GM18861 (cell line): Measurements from ENCODE around the gene RNF214.

ENCODE experiments used
- ATAC-seq: cut with Tn5 transposase; IDR thresholded peaks from one replicate; pipeline ENCODE4 v1.9.1; 2021; ENCODE audit not compliant: unreplicated experiment

Gene RNF214

DNA sequence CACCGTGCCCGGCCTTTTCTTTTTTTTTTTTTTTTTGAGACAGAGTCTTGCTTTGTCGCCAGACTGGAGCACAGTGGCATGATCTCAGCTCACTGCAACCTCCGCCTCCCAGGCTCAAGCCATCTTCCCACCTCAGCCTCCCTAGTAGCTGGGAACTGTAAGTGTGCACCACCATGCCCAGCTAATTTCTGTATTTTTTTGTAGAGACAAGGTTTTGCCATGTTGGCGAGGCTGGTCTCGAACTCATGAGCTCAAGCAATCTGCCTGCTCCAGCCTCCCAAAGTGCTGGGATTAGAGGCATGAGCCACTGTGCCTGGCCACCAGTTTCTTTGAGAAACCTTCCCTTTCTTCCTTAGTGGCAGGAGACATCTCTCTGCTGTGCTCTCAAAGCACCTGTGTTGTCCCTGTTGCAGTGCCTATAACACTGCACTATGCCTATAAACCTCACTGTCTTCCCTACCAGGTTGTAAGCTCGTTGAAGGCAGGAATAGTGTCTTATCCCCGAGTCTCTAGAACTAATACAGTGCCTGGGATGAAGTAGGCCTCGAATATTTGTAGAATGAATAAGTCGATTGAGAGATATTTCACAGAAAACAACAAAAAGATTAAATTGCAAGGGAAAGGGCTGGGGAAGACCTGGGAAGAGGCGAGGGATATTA lies 19.6 kb upstream of the RNF214 start:
- no peak for ATAC-seq

DNA sequence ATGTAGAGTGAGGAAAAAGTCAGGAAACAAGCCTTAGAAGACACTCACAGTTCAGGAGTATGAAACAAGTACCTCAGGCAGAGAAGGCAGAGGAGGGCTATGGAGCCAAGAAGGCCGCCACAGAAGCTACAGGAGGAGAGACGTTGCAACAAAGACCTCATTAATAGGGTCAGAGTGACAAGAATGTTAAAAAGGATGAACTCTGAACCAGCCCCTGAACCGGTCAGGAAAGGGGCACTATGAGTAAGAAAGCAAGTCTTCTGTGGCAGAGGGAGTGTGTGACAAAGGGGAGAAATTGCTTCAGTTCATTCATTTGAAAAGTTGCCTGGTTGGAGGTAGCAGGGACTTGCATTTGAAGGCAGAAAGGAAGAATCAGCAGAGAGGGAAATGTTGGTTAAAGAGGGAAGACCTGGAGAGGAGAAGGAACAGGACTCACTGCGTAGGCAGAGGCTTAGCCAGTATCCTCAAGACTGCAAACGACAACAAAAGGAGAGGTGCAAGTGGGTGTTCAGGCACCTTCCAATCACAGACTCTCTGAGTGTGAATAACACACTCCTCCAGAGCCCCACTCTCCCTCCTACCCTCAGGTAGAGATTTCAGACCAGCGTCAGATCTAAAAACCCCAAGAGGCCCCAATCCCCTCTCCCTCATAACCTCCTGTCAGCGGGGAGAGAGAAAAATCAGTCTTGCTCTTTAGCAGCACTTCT lies 17.9 kb upstream of the RNF214 start:
- no peak for ATAC-seq

DNA sequence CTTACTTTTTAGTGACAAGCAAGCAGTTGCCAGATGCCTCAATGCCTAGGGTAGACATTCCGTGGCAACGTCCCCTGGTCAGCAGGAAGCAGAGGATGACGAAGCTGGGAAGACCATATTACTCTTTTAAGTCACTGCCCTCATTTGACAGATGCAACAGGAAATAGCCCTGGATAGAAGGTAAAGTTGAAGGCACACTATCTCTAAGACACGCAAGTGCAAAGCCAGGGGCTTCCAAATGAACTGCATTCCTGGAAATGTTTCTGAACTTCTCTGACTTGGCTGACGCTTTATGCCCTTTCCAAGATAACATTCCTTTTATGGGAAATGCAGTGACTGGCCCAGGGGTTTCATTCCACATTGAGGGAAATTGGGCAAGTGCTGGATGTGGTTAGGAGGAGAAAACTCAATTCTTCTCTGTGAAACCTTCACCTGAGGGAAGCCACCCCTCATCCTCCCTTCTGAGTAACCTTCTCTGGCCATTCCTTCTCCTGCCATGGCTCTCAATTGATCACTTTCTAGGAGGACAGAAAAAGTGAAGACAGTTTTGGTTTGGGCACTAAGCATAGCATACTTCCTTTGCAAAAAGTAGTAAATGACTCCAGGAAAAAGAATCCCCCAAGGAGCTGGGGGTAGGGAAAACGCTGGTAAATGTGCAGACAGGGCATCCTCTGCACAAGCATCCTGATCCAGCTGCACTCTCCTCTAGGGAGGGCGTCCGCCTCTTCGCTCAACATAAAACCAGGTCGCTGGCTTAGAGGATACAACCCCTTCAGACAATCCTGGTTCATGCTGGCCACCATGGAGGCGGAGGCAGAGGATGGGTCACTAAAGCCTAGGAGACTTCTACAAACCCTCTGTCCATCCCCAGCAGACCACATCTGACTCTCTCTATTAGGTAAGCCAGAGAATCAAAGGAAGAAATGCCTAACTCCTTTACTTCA lies 15.1 kb upstream of the RNF214 start:
- no peak for ATAC-seq

DNA sequence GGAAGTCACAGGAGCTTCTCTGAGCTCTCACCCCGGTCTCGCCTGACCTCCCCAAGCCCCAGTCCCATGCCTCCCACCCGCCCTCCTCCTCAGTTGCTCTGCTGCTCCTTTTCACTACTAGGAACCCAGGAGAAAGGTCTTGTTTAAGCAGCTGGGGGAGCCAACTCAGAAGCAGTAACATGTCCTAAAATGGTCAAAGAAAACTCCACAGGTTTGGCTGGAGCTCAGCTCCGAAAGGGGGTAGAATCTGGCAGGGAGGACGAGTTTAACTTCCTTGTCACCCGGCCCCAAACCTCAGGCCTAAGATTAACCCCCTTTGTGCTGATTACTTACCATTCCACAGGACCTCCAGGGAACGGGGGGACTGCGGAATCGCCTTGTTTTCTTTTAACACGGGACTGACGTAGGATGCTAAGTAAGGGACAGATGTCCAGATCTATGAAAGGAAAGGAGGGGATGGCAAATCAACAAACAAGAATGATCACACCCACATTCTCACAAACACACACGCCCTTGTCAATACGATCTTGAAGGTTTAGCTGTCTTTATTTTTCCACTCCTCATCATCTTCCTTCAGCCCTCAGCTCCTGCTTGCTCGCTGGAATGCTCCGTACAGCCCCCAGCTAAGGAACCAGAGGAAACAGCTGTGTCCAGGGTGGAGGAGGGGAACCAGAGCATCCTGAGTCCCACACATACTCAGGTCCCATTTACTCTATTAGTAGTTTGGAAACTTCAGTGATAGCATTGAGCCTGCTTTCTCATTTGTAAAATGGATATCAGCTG lies 14.1 kb upstream of the RNF214 start:
- ATAC-seq: no peak

DNA sequence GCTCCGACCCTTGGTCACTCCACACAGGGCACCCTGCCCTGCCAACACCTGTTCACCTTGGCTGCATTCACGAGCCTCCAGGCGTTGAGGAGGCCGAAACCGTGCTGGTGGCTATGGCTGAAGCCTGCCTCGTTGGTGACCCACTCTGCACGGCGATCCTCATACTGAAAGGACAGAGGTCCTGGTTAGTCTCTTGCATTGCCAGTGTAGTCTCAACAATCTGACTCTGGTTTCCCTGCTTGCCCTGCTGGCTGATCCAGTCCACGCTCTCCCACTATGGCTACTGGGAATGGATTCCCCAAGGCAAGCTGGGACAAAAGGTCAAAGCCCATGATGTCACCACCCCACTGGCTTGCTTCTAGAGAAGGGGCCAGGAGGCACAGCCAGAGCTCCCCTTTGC lies 13.5 kb upstream of the RNF214 start:
- ATAC-seq: no peak

DNA sequence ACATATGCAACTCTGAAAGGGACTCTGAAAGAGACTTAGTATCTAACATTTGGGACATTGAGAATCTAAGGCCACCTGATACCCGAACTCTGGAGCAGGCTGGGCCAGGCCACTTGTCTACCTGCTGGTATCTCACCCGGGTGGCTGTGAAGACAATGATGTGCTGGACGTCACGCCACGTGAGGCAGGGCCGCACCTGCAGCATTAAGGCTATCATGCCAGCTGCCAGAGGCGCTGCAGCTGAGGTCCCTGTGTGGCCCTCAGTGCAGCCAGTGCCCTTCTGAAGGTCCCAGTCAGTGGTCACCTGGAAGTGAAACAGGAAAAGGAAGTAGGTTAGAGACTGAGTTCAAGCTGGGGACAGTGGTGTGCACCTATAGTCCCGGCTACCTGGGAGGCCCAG lies 13.0 kb upstream of the RNF214 start:
- ATAC-seq: no peak

DNA sequence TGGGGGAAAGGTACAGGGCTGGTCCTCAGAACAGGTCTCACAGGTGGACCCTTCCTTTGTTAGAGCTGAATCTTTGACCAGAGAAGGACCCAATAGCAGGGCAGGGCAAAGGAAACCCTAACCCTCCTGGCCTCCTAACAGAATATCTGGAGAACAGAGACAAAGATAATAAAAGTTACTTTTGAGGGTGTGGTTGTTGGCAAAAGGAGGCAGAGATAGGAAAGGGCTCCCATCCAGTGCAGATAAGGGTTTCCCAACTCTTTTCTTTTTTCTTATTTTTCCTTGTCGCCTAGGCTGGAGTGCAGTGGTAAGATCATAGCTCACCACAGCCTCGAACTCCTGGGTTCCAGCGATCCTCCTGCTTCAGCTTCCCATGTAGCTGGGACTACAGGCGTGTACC lies 12.5 kb upstream of the RNF214 start:
- no peak for ATAC-seq

DNA sequence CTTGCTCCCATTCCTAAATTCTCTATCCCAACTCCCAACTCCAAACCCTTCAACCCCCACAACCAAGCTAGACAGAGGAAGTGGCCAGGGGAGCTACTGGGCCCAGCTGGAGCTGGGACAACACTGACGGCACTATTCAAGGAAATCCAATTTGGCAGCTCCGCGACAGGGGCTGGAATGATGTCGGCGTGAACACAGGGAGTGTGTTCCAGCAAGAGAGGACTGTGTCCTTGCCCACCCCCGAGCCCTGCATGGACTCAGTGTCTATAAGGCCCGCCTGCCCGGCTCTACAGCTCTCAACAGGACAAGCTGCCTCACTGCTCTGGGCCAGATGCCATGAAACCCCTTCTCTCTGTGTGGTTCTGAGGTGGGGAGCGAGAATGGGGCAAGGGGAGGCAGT lies 11.9 kb upstream of the RNF214 start:
- ATAC-seq: no peak

- no peak for ATAC-seq
These were observed 11.3 kb upstream of the RNF214 start for GRCh38 chr11:117220999-117221774.

DNA sequence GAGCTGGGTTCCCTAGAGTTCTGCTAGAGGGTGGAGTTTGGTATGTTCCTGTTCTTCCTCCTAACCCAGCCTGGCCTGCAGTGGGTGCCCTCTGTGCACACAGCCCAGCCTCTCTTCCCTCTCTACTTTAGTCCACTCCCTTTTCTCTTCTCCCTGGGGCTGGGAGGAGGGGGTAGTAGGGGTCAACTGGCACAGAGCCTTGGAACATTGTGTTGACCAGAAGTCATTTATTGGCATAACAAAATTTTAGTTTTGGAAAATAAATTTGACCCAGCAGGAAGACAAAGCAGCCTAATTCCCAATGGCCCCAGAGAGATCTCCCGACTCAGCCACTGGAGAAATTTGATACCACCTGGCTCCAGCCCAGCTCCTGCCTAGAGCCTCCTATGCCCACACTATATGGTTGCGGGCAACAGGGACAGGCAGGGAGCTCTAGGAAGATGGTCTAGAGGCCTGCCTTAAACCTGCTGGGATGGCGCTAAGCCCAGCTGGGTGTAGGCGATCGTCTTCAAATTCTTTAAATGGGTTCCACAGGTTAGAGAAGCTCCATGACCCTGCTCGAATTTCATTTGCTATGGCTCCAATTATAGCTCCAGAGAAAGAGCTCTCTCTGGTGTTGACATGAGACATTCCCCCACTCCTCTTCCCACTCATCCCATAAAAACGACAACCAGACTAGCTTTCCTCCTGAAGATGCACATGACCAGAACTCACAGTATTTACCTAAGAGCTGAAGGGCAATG lies 10.5 kb upstream of the RNF214 start:
- ATAC-seq: no peak

GRCh38 chr11:117222991-117223740 lies 9.3 kb upstream of the RNF214 start:
- ATAC-seq: no peak

- ATAC-seq: no peak
These were observed 8.5 kb upstream of the RNF214 start for GRCh38 chr11:117223741-117224689.

DNA sequence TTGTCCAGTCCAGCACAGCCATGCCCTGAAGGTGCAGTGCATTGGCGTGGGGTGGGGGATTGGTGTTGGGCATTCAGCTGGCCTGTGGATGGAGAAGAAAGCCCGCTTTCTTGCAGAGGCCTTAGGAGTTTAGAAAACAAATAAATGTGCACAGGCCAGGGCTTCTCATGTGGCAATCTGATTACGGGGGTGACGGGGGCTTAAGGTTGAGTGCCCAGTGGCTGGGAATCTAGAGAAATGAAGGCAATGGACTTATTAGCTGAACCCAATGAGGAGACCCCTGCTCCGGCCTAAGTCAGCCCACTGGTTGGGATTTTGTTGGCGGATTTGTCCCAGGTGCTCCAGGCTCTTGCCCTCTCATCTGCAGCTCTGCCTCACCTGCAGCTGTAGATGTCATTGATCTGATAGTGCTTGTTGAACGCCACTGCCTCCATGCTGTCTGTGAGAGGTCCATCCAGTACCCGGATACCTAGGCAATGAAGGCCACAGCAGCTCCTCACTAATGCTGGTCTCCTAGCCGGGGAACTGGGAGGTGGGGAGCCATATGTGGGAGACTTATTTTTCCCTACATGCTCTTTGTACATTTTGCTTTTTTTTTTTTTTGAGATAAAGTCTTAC lies 6.8 kb upstream of the RNF214 start:
- no peak for ATAC-seq

DNA sequence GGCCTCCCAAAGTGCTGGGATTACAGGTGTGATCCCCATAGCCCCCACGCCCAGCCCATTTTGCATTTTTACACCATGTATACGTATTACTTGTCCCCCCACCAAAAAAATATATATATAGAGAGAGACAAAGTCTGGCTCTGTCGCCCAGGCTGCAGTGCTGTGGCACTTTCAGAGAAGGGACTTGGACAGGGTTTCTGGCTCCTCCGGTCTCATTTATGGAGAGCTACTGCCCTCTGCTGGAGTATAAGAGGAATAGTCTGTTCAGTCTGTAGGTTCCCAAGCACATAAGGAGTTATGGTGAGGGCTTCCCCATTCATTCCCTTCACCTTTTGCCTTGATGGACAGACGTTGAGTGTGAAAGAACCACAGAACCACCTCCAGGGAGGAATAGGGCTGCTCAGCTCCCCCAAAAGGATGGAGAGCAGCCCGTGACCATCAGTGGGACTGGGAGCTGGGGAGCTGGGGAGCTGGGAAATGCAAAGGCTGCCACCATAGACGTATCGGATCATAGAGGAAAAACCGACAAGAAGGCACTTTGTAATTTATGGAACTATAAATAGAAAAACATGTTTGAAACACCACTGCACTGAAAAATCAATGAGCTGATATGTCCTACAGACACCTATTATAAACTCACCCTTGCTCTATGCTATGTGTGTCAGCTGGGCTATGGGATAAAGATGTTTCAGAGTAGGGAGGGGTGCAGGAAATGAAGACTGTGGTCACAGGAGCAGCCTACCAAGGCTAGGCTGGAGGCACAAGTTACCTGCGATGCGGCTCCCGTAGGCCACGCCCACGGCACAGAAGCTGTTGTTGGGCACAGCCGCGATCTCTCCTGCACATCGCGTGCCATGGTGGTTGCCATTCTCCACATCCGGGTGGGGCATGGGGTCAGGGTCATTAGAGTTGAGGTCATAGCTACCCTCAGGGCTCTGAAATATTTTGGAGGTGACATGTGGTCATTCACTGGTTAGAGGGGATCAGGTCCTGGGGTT lies 5.8 kb upstream of the RNF214 start:
- ATAC-seq: no peak

DNA sequence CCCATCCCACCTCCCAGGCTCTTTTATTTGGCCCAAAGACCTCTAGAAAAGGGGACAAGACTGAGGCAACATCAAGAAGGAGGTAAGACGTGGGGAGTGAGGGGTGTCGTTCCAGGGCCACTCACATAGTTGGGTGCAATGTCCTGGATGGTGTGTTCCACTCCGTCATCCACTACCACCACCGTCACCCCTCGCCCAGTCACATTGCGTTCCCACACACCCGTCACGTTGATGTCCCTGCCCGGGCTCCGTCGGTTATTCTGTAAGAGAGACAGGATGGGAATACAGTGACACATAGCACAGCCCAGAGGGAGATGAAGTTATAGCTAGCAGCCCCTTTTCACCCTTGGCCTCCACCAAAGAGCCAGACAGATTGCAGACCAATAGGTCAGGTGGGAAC lies 4.4 kb upstream of the RNF214 start:
- no peak for ATAC-seq

- ATAC-seq: no peak
These were observed 3.1 kb upstream of the RNF214 start for GRCh38 chr11:117229411-117229810.
